ENCODE measurements around the gene HCN2.
"Not testable (repeated sequence)": the region's sequence is repeated elsewhere in the genome, so short reads cannot be mapped to it uniquely, and the experiment has no call there.

HCN2 gene

DNA sequence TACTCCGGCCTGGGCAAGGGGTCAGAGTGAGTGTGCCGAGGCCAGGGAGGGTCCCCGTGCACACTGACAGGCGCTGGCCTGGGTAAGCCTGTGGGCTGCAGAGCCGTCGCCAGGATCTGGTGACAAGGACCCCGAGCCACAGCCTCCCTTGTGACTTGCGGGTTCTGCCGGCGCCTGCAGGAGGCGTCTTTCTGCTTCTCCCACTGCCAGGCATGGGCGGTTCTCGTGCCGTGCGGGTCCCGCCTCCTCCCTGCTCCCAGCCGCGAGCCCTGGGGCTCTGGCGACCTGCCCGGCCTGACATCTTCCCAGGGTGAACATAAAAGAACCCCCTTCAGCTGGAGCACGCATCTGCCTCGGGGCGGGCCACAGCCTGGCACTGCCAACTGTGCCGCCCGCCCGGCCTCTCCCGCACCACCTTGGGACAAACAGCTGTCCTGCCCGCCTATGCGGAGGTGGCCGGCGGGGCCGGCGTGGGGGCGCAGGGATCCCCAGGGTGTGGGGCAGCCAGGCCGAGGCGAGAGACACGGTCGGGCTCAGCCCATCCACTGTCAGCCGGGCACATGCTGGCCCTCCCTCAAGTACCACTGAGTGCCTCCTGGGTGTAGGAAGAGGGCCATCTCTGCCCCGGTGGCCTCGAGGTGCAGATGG lies 1.5 kb upstream of the HCN2 start:
- DNase-seq: peak; percentile 94

DNA sequence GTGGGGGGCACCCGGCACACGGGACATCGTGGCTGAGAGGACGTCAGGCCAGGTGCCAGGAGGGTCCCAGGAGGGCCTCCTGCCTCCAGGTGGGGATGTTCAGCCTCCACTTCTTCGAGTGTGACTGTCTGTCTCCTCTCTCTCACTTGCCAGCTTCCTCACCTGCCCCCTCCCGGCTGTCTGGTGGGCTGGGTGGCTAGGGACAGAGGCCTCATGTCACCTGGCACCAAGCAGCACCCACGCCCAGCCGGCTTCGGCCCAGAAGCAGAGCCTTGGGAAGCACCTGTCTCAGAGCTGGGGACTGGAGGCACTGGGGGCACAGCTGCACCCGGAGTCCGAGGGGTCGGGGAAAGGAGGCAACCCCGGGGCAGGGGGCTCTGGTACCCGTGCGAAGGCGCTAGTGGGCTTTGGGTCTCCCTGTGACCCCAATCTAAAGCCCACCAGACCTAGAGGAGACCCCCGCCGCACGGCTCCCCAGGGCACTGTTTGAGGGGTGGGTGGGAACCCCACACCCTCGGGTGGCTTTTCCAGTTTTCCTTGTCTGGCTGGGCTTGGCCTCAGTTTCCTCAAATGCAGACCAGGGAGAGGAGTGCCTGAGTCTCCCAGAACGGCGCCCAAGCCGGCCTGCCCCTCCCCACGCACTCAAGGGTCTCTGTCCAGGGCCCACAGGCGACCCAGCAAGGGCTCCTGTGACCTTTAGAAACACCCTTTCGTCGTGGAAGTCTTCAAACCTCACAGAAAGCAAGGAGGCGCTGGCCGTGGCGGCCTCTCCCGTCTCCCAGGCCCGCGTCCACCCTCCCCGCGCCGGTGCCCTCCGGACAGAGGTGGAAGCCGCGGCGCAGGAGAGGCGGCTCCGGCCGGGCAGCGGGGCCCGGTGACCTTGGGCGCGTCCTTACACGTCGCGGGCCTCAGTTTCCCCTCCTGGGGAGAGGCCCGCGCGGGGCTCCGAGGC lies 664 bp upstream of the HCN2 start:
- DNase-seq: peak; percentile 84

DNA sequence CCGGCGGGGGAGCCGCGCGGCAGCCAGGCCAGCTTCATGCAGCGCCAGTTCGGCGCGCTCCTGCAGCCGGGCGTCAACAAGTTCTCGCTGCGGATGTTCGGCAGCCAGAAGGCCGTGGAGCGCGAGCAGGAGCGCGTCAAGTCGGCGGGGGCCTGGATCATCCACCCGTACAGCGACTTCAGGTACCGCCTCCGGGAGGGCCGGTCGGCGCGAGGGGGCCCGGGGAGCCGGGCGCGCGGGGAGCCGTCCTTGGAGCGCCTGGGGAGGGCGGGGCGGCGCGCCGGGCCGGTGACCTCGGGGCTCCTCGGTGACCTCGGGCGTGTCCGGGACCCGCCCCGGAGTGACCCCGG lies 690 bp downstream of the HCN2 start:
- no peak for DNase-seq

DNA sequence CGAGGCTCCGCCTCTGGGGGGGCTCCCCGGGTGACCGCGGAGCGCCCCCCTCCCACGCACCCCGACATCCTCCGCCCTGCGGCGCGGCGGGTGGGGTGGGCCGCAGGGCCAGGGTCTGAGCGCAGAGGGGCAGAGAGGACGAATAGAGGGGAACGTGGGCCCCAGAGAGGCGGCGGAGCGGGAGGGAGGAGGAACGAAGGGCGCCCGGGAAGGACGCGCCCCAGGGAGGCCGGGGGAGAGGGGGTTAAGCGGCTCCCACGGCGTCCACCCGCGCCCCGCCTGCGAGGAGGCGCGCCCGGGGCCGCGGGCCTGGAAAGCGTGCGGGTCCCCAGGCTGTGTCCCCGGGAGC lies 1.0 kb downstream of the HCN2 start:
- no peak for DNase-seq

DNA sequence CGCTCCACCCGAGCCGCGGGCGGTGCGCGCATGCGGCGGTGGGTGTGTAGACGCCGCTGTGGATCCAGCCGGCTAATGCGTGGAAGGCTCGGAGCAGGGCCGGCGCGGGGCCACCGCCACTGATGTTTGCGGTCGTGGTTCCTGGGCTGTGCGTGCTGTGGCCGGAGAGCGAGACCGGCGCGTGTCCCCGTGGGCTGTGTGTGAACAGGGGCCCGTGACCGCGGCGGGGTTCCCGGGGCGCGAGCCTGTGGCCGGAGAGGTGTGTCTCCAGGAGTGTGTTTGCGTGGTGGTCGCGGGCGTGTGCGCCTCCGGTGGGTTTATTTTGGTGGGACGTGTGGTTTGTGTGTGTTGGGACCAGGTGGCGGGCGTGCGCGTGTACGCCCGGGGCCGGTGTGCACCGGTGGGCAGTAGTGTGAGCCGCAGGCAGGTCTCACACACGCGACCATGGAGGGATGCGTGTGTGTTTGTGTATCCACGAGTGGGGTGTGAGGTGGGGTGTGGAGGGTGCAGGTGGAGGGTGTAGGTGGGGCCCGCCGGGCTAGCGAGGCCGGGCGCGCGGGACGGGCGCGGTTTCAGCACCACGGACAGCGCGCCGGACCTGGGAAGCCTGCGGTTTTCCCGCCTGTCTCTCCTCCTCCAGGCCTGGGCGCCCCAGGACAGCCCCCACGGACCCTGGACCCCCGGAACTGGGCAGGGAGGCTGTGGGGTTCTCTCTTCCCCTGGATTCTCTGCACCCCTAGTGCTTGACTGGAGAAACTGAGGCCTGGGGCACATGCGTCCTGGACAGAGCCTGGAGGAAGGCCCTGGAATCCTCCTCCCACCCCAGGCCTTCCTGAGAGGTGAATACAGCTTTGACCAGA lies 1.6 kb downstream of the HCN2 start:
- no peak for DNase-seq

DNA sequence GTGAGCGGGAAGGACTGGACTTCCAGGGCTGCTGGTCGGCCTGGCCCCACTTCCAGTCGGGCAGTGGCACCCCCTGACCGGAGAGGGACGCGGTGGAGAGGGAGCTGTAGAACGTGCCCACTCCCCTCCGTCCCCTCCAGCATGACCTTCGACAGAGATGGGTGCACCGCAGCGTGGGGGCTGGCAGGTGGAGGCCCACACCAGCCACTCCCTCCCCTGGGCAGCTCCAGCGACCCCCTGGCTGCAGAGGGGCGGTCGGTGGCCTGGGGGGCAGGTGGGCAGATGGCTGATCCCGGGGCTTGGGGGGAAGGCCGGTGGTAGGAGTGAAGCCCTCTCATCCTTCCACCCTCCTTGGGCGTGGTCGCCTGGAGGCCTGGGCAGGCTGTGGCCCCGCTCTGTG lies 2.4 kb downstream of the HCN2 start:
- DNase-seq: no peak

DNA sequence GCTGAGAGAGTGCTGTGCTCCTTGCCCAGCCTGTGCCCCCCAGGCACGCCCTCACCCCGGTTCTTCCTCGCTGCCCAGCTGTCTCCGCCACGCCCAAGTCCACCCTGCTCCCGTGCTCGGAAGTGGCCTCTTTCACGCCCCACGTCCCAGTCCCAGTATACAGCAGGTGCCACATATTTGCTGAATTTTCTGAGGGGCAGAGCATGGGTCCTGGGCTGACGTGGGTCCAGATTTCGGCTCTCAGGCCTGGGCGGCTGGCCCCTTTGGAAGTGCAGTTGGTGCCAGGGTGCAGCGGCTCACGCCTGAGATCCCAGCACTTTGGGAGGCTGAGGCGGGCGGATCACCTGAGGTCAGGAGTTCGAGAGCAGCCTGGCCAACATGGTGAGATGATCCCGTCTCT lies 3.4 kb downstream of the HCN2 start:
- DNase-seq: no peak

DNA sequence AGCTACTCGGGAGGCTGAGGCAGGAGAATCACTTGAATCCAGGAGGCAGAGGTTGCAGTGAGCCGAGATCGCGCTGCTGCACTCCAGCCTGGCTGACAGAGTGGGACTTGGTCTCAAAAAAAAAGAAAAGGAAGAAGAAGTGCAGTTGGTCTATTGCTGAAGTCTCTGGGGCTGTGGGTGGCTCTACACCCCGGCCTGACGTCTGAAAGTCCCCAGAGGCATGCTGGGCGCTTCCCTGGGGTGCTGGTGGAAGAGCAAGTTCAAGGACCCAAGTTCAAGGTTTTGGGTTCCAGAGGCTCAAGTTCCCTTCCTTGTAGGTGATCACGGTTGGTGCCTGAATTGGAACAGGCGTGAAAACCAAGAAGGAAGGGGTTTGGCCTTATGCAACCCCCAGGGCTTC lies 3.8 kb downstream of the HCN2 start:
- DNase-seq: no peak

DNA sequence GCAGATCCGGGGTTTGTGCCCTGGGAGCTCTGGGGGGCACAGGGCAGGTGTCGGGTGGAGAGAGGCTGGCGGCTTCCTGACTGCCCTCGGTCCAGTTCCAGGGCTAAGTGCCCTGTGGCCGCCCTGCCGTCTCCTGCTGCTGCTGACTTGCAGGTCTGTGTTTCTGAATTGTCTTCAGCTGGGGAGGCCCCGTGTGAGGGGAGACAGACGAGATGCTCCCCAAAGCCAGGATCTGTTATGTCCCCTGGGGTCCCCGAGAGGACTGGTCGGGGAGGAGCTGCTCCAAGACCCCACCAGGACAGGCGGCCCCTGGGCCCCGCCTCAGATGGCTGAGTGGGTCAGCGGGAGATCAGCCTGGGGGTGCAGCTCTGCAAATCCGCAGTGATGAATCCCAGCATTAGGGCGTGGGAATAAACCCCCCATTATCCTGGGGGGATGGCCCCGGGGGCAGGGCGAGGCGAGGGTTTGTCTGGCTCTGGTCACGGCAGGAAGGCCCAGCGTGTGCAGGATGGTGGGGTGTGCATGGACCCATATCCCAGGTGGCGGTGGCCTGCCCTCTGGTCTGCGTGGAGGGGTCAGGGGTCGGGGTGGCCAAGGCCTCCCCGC lies 4.7 kb downstream of the HCN2 start:
- no peak for DNase-seq

DNA sequence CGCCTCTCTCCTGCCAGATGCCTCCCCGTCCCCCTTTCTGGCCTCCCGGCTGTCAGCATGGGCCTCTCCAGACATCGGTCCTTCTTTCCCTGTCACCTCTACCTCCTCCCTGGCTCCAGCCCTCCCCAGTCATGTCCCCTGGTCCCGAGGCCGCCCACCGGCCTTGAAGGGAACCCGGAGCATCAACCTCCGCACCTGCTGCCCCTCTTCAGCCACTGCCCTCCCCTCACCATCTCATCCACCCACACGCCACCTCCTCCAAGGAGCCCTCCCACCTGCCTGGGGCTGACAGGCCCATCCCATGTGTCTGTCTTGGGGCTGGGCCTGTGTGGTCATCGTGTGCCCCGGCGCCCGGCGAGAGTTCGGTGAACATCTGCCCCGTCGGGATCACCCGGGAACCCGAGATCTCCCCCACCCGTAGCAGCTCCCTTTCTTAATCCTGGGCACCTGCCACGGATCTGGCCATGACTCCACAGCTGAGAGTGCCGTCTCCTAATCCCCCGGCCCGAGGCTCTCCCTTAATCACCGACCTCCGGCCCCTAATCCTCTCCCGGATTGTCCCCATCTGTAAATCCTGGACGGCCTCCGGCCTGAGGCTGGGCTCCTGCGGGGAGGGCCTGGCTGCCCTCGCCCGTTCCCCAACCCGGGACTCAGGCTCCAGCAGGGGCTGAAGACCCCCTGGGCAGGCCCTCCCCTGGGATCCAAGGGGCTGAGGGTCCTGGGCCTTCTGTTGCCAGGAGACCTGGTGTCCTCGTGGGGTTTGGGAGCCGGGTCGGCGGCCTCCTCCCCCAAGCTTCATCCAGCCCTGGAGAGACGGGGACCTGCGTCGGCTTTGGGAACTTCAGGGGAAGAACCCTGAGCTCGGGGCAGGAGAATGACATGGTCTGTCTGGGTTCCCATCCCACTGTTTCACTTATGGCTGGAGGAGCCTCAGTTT lies 5.9 kb downstream of the HCN2 start:
- no peak for DNase-seq

DNA sequence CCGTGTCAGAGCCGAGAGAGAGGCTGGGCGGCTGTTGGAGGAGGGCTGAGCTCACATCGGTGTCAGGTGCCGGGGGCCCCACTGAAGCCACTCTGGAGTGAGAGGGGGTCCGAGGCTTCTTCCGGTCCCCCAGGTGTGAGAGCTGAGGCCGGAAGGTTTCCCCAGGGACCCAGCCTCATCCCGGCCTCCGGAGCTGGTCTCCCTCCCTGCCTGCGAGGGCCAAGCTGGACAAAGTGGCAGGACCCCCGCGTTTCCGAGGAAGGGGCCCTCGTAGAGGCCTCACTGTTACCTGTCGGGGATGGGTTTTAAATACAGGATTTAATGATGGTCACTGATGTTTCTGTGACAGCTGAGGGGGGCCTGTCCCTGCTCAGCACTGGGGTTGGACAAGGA lies 6.6 kb downstream of the HCN2 start:
- DNase-seq: no peak

DNA sequence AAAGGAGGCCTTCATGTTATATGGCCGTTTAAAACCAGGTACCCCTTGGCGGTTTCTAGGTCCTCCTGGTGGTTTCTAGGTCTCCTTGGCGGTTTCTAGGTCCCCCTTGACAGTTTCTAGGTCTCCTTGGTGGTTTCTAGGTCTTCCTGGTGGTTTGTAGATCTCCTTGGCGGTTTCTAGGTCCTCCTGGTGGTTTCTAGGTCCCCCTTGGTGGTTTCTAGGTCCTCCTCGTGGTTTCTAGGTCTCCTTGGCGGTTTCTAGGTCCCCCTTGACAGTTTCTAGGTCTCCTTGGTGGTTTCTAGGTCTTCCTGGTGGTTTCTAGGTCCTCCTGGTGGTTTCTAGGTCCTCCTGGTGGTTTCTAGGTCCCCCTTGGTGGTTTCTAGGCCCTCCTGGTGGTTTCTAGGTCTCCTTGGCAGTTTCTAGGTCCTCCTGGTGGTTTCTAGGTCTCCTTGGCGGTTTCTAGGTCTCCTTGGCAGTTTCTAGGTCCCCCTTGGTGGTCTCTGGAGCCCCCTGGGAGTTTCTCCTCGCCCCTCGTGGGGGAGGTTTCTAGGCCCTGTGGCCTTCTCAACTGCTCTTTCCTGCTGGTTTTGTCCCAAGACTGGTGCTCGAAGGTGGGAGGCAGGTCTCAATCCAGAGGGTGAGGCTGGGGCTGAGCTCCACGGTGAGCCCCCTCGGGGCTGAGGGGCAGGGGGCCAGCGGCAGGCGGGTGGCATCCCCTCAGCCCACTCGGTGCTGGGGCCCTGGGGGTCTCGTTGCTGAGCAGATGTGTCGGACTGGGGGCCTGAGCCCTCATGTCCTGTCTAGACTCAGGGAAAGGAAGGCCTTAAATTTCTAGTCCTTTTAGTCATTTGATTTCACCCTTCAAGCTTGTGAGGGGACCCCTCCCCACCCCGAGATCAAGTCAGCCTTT lies 8.0 kb downstream of the HCN2 start:
- no peak for DNase-seq

DNA sequence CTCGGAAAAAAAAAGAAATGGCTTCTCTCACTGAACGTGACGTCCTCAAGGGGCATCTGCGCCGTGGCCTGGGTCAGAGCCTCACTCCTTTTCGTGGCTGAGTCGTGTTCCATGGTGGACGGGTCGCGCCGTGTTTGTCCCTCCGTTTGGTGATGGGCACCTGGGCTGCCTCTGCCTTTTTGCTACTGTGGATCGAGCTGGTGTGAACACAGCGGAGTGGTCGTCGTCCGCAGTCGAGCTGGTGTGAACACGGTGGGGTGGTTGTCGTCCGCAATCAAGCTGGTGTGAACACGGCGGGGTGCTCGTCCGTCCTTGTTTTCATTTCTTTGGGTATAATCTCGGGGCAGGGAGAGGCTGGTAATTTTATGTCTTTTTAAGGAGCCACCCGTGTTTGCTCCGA lies 11.6 kb downstream of the HCN2 start:
- no peak for DNase-seq

DNA sequence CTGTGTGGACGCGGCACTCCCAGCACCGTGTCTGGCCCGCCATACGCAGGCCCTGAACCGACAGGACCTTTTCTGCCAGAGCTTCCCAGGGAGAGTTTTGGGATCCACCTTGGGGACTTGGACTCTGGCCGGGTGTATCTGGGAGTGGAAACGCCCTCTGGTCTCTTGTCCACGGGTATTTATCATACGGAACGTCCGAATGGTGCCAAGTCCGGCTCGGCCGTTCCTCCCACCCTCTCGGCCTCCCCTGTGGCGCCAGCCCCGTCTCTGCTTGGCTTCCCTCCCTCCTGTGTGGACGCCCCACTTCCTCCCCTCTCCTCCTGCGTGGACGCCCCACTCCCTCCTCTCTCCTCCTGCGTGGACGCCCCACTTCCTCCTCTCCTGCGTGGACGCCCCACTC lies 12.1 kb downstream of the HCN2 start:
- DNase-seq: no peak

DNA sequence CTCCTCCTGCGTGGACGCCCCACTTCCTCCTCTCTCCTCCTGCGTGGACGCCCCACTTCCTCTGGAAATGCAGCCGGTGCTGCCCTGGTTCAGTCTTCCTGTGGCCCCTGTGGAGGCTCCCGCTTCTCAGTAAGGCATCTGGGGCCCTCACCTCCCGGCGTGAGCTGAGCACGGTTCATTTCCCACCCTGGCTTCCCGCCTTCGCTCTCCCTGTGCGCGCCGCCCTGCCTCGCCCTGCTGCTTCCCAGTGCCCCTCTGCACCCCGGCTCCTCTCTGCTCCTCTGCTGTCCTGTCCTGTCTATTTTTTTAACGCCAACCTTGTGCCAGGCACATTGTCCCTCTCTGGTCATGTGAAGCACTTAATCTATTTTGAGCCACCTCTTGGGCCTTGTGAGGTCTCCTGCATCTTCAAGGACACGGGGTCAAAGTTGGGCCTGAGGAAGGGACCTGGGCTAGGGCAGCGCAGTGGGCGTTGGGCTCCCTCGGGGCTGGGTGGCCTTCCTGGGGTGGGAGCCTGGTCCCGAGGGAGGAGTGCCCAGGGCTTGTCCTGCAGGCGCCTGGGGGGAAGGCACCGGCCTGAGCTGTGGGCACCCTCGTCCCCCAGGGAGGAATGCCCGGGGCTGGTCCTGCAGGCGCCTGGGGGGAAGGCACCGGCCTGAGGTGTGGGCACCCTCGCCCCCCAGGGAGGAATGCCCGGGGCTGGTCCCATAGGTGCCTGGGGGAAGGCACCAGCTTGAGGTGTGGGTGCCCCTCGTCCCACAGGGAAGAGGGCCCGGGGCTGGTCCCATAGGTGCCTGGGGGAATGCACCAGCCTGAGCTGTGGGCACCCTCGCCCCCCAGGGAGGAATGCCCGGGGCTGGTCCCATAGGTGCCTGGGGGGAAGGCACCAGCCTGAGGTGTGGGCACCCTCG lies 13.0 kb downstream of the HCN2 start:
- no peak for DNase-seq

DNA sequence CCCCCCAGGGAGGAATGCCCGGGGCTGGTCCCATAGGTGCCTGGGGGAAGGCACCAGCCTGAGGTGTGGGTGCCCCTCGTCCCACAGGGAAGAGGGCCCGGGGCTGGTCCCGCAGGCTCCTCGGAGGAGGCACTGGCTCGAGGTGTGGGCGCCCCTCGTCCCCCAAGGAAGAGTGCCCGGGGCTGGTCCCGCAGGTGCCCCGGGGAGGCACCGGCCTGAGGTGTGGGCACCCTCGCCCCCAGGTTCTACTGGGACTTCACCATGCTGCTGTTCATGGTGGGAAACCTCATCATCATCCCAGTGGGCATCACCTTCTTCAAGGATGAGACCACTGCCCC lies 13.6 kb downstream of the HCN2 start:
- not testable (repeated sequence) for DNase-seq

DNA sequence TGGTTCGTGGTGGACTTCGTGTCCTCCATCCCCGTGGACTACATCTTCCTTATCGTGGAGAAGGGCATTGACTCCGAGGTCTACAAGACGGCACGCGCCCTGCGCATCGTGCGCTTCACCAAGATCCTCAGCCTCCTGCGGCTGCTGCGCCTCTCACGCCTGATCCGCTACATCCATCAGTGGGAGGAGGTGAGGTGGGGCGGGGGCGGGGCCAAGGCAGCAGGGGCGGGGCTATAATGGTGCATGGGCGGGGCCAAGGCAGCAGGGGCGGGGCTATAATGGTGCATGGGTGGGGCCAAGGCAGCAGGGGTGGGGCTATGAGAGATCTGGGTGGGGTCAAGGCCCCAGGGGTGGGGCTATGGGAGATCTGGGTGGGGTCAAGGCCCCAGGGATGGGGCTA lies 14.1 kb downstream of the HCN2 start:
- DNase-seq: not testable (repeated sequence)

DNA sequence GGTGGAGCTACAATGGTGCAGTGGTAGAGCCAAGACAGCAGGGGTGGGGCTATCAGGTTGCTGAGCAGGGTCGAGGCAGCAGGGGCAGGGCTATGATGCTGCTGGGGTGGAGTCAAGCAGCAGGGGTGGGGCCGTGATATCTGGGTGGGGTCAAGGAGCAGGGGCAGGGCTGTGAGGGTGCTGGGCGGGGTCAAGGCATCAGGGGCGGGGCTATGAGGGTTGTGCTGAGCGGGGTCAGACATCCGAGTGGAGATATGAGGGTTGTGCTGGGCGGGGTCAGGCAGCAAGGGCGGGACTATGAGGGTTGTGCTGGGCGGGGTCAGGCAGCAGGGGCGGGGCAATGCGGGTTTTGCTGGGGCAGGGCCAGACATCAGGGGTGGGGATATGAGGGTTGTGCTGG lies 14.7 kb downstream of the HCN2 start:
- no peak for DNase-seq

DNA sequence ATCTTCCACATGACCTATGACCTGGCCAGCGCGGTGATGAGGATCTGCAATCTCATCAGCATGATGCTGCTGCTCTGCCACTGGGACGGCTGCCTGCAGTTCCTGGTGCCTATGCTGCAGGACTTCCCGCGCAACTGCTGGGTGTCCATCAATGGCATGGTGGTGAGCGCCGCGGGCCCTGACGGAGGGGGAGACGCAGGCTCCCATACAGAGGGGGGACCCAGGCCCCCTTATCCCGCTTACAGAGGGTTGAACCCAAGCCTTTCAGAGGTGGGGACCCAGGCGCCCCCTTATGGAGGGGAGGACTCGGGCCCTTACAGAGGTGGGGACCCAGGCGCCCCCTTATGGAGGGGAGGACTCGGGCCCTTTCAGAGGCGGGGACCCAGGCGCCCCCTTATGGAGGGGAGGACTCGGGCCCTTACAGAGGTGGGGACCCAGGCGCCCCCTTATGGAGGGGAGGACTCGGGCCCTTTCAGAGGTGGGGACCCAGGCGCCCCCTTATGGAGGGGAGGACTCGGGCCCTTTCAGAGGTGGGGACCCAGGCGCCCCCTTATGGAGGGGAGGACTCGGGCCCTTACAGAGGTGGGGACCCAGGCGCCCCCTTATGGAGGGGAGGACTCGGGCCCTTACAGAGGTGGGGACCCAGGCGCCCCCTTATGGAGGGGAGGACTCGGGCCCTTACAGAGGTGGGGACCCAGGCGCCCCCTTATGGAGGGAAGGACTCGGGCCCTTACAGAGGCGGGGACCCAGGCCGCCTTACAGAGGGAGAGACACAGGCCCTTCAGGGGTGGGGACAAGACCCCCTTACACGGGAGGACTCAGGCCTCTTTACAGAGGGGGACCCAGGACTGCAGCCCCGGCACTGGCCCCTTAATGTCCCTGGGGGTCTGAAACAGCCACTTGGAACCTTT lies 15.6 kb downstream of the HCN2 start:
- DNase-seq: not testable (repeated sequence)

Measured in NCI-H1105 (cell line).